Measurements from ENCODE around the gene TTC34.

Gene TTC34, protein sequence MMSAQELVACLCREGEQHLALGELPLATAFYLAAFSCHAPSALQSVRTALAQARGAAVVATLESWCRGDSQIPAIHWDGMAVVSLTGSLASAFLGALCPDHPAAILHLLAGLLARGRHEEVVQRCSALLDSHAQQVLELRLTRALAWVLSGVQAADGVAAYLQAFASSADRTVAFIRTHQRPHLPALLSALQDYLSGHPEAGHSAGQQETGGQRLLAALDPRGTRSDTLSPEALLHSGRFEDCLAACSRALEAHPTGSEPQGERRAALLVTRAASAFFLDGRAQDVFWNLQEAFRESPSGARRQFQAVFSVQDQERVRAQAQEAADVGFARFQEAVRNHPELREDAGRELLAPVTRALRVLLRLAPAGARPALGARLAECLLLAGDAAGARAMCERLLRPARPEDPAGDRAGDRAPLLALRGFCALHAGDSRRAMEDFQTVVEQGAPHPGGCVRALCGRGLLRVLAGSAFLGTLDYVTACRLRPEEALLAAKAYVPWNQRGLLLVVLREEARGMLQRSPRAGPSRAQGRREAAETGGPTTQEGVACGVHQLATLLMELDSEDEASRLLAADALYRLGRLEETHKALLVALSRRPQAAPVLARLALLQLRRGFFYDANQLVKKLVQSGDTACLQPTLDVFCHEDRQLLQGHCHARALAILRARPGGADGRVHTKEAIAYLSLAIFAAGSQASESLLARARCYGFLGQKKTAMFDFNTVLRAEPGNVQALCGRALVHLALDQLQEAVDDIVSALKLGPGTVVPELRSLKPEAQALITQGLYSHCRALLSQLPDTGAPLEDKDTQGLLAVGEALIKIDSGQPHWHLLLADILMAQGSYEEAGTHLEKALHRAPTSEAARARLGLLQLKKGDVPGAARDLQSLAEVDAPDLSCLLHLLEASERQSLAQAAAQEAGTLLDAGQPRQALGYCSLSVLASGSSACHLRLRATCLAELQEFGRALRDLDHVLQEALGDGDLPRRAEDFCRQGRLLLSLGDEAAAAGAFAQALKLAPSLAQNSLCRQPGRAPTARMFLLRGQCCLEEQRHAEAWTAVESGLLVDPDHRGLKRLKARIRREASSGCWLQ

DNA sequence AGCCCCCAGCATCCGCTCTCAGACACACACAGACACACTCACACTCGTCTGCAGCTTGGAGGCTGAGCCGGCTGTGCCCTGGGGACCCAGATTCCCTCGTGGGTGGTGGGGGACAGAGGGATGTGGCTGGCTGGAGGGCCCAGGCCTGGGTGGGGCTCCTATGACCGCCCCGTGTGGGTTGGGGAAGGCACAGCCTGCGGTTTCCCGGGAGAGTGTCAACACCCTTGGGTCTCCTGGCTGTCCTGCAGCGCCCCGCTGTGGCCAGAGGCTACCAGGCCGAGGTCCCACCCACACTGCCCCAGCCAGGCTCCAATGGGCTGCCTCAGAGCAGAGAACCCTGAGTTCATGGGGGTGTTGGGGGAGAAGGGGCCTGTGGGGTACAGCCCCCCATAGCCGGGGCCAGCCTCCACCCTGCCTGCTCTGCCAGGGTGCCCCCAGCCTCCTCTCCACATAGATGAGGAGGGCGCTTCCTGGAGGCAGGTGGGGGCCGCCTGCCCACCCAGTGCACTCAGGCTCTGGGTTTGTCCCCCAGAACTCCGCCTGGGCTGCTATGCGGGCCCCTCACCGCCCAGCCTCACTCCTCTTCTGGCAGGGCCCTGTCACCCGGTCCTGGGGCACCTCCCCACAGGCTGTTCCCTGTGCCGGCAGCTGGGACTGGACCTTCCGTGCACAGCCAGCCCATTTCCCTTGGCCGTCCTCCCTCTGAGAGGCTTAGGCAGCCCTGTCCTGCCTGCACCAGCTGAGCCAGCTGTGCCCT, at the start of gene TTC34:
Gene TTC34 (minus strand): TSS at position 159 of the 757 bp plus-strand sequence. CDS start 866 bp downstream, outside the sequence.
- no peak for DNase-seq

DNA sequence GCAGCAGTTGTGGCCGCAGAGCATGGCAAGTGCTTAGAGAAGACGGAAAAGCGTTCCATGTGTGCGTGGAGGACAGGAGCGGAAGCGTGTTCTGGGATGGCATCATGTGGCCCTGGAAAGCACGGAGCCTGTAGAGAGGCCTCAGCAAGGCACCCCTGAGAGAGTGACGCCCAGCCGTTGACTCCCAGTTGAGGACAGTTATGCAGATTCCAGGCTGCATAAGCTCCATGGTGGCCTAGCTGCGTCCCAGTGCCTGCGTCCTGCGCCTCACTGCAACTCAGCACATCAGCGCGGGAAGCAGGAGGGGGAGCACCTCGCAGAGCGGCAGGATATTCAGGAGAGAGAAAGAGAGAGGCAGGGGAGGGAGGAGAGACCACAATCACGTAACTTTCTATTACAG, 49.0 kb upstream of the TTC34 start:
- no peak for DNase-seq

GRCh38 chr1:2848006-2848670, 46.6 kb upstream of the TTC34 start:
- no peak for DNase-seq

GRCh38 chr1:2847086-2847985, 45.8 kb upstream of the TTC34 start:
- DNase-seq, result no peak

- DNase-seq, result no peak
Observed at GRCh38 chr1:2845869-2846268, 44.4 kb upstream of the TTC34 start.

DNA sequence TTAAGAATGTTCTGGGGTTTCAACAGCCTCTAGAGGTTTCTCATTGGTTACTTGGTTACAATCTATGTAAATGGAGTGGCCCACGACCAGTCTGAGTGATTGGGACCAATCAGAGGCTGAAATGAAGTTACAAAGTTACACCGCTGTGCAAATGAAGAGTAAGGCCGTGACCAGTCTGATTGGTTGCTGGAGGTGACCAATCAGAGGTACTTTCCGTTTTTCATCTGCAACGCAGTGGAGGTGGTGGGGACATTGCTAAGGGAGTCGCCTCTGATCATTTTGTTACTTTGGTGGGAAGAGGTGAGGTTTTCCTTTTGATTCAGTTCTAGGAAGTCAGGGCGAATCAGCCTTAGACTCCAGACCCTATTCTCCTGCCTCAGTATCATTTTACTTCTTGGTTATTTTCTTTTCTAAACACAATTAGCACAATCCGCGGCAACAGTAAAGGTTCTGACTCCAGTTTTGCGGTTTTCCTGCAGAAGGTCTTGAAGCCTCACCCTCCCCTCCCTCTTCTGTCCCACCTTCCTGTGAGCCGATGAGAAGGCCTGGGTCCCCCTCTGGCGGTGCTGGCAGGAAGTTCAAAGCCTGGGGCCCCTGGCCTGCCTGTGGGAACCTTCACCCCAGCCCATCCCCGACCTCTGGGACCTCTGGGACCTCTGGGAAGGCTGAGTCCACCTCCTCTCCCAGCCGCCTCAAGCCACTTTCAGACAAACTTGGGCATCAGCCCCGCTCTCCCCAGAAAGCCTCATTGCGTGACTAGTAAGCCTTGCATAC, 38.7 kb upstream of the TTC34 start:
- DNase-seq, result no peak

- DNase-seq, result no peak
Observed at GRCh38 chr1:2837823-2838222, 36.3 kb upstream of the TTC34 start.

DNA sequence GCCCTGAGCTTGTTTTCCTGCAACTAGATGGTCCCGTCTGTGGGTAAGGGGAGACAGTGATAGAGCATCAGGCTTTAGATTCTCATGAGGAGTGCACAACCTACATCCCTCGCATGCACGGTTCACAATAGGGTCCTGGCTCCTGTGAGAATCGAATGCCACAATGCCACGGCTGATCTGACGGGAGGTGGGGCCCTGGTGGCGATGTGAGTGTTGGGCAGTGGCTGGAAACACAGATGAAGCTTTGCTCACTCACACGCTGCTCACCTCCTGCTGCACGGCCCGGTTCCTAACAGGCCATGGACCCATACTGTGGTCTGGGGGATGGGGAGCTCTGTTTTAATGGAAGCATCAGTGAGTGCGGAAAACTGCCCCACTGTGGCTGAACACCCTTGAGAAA, 35.8 kb upstream of the TTC34 start:
- no peak for DNase-seq

- DNase-seq, result no peak
Observed at GRCh38 chr1:2836333-2836970, 35.0 kb upstream of the TTC34 start.

DNA sequence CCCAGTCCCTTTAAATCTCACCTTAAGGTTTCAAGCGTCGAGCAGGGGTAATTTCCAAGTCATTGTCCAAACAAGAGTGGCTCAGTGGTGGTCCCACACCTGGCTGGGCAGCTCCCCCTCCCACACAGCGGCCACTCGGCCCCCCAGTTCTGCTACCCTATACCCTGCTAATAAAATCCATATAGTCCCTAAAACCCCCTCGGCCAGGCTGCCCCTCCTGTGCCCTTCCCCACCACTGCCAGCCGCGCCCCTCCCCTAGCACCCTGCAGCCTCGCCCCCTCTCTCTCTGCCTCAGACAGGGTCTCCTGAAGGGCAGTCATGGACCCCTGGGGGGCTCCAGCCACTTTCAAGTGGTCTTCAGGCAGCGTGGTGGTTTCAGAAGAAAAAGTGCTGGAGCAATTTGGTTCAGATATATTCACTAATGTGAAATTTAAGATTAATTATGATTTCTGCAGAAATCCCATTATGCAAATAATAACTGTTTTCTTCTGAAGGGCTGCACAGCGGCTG, 34.2 kb upstream of the TTC34 start:
- DNase-seq, result no peak

- no peak for DNase-seq
Observed at GRCh38 chr1:2834741-2835564, 33.5 kb upstream of the TTC34 start.

DNA sequence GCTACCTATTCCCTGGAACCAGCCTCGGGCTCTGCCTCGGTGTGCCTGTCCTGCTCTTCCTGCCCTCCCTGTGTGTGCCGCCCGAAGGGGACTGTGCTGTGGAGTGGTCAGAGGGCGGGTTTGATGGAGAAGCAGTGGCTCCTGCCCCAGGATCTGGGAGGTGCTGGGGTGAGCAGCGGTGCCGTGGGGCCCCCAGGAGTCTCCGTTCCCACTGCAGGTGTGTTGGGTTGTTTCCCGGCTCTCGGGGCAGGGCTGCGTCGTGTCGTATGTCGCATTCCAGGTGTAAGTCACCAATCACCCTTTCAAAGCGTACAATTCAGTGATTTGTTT, 32.6 kb upstream of the TTC34 start:
- DNase-seq, result no peak

- DNase-seq, result no peak
Observed at GRCh38 chr1:2833454-2834145, 32.1 kb upstream of the TTC34 start.

DNA sequence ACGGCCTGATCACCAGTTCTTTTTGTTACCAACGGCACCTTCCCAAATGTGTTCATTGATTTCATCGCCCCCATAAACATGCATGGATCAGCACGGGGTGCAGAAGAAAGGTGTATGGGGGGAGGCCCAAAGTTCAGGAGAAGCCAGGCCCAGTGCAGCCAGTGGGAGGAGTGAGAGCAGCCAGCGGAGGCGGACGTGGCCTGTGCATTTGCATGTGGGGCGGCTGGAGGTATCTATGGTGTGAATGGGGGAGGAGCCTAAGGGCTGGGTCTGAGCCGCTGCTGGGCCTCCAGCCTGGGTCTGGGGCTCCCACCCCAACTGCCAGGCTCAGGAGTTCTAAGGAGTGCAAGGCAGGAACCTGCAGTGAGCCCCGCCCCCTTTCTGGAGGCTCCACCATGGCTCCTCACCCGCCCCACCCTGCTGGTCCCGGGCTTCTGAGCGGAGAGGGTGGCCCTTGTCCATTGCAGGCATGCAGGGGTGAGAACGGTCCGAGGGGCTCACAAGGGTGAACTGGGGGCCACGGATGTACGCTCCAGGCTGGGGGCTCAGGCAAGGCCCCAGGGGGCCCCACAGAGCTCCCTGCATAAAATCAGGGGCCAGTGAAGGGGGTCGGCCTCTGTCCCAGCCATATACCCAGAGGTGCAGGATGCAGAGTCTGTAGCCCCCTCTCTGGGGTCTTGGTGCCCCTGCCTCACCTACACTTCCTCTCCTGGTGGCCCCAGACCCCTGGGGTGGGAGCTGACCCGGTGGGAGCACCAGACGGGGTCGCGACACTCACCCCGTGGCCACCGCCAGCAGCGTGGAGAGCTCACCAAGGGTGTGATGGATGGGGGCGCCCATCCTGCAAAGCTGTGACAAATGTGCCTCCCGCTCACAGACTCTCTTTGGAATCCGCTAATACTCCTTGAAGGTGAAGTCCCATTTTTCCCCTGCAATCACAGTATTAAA, 31.3 kb upstream of the TTC34 start:
- no peak for DNase-seq

DNA sequence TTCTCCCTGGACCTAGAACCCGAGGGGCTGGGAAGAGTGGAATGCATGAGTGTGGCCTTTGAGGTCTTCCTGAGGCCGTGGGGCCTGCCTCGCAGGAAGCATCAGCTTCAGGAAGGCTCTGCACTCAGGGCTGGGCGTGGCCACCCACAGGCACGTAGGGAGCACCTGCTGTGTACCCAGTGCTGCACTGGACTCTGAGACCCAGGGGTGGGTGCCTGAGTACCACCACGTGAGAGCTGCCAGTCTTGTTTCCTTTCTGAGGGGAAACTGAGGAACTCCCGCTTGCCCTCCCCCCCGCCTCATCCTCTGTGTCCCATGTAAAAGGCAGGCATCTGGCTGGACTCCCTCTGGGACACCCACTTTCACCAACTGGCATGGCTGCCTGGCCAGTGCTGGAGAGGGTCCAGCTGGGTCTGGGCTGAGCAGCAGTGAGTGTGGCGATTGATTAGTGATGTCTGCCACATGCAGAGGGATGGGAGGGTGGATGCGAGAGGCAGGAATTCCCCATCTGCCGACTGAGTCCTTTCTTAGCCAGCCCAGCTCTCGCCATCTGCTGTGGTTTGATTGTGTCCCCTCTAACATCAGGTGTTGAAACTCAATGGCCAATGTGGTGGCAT, 30.2 kb upstream of the TTC34 start:
- no peak for DNase-seq

DNA sequence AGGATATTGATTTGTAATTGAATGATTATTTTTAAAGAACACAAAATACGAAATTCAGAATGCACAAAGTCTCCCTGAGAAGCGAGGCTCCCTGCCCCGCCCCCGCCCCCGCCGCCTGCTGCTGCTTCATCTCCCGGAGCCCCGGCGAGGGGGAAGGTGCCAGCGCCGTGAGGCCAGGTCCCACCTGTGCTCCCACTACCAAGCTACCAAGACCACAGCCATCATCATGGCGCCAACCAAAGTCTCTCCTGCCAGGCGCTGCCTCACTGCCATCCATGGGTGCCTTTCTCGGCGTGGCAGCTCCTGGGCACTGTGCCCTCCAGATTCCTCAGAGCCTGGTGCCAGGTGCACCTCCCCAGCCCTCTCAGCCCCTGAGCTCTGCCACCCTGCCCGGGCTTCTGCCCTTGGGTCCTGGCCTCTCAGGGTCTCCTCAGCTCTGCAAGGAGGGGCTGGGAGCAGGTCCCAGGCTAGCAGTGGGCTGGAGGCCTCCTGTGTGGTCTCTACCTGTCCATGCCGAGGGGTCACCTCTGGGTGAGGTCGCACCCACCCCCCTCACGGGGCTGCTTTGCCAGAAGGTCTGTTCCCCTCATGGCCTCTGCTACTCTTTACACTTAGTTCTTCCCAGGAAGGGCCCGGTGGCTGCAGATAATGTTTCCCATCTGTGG, 29.4 kb upstream of the TTC34 start:
- DNase-seq, result no peak

Data from NCI-H1092 (cell line).